RWPE2 (cell line): ENCODE data around the gene PHYHIPL.

Experiments
- ATAC-seq: fragments of 200-7000 bp; cut with Tn5 transposase; 3 replicates; pipeline ENCODE4 v1.9.1; 2021; ENCODE audit warnings: low read depth
- DNase-seq: peaks from one replicate; pipeline ENCODE4 v3.0.0-alpha.2; 2020; ENCODE audit warnings: low spot score
- H3K27ac ChIP-seq: fragments of 450-650 bp; 2 replicates; pipeline ENCODE4 v1.5.1; 2017; ENCODE audit warnings: mild to moderate bottlenecking; ENCODE audit not compliant: poor library complexity, severe bottlenecking
- H3K27me3 ChIP-seq: fragments of 250-450 bp; sonication (Bioruptor Pico); 2 replicates; pipeline ENCODE4 v1.5.1; 2021; ENCODE audit warnings: mild to moderate bottlenecking, moderate library complexity; ENCODE audit not compliant: insufficient read depth, poor library complexity, severe bottlenecking
- H3K36me3 ChIP-seq: fragments of 250-450 bp; sonication (Bioruptor Pico); 2 replicates; pipeline ENCODE4 v1.5.1; 2020; ENCODE audit warnings: low read depth, mild to moderate bottlenecking, moderate library complexity
- H3K4me1 ChIP-seq: fragments of 250-450 bp; sonication (Bioruptor Pico); 2 replicates; pipeline ENCODE4 v1.5.1; 2021; ENCODE audit warnings: mild to moderate bottlenecking, moderate library complexity; ENCODE audit not compliant: insufficient read depth, poor library complexity, severe bottlenecking
- H3K4me3 ChIP-seq: fragments of 250-450 bp; sonication (Bioruptor Pico); 2 replicates; pipeline ENCODE4 v1.5.1; 2021; ENCODE audit warnings: mild to moderate bottlenecking, moderate library complexity; ENCODE audit not compliant: severe bottlenecking
- H3K9me3 ChIP-seq: fragments of 250-450 bp; sonication (Bioruptor Pico); 2 replicates; pipeline ENCODE4 v1.5.1; 2021; ENCODE audit warnings: mild to moderate bottlenecking, moderate library complexity; ENCODE audit not compliant: severe bottlenecking
- TF ChIP-seq, protein P1 (sequence below): fragments of 450-650 bp; IDR thresholded peaks from one replicate; pipeline ENCODE4 v1.5.1; 2017; ENCODE audit warnings: mild to moderate bottlenecking, moderate library complexity; ENCODE audit not compliant: poor library complexity, severe bottlenecking

The PHYHIPL gene

DNA sequence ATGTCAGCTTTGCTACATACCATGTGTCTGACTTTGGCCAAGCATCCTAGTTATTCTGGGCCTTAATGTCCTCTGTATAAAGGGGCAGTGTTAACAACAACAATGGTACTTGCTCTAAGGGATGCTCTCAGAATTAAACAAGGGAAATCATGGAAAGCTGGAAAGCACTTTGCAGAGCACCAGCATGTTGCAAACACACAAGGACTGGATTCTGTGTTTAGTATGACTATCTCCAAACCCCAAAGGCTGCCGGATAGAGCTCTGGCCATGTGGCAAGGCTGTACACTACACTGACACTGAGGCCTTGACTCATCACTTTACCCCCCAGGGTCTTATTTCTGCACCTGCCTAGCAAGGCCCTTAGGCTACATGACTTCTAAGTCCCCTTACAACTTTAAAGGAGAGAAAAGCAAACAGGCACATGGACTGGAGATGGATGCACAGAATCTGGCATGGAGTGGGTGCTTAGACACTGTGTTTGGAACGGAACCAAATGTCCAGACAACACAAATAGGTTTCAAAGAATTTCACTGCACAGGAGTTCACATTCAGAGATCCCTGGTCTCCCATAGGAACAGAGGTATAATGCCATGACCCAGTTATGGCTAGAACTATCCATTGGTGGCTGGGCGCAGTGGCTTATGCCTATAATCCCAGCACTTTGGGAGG lies 111.3 kb downstream of the PHYHIPL start:
- Histone ChIP-seq H3K4me1 (no peaks in the 10 kb centered on the region), H3K4me3 (no peak overlapping the region), H3K36me3 (no peaks in the 10 kb centered on the region), H3K27me3 (no peaks in the 10 kb centered on the region), H3K9me3 (no peaks in the 10 kb centered on the region), H3K27ac (no peak overlapping the region)
- no peak for ATAC-seq
- TF ChIP-seq, protein P1, sequence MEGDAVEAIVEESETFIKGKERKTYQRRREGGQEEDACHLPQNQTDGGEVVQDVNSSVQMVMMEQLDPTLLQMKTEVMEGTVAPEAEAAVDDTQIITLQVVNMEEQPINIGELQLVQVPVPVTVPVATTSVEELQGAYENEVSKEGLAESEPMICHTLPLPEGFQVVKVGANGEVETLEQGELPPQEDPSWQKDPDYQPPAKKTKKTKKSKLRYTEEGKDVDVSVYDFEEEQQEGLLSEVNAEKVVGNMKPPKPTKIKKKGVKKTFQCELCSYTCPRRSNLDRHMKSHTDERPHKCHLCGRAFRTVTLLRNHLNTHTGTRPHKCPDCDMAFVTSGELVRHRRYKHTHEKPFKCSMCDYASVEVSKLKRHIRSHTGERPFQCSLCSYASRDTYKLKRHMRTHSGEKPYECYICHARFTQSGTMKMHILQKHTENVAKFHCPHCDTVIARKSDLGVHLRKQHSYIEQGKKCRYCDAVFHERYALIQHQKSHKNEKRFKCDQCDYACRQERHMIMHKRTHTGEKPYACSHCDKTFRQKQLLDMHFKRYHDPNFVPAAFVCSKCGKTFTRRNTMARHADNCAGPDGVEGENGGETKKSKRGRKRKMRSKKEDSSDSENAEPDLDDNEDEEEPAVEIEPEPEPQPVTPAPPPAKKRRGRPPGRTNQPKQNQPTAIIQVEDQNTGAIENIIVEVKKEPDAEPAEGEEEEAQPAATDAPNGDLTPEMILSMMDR, result no peak
- DNase-seq, result no peak

DNA sequence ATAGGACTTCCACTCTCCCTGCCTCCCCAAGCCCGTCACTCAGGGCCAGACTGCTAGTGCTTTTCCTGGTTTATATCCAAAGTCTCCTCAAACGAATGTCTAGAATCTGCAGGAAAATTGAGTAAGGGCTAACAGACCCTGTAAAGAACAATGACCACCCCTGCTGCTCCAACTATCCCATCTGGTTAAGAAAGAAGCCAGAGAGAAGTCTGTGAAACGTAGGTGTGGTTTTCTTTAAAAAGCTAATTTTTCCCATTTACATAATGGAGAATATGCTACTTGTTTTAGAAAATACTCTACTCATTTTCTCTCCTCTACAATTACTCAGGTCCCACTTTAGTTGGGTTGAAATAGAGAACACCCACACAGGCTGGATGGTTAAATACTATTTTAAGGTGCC lies 113.4 kb downstream of the PHYHIPL start:
- H3K9me3 ChIP-seq, result no peaks in the 10 kb centered on the region
- H3K27ac ChIP-seq, result no peak overlapping the region
- DNase-seq (no peak), ATAC-seq (no peak)
- H3K4me1 ChIP-seq, result no peaks in the 10 kb centered on the region
- TF ChIP-seq, protein P1, result no peak
- no peaks in the 10 kb centered on the region for H3K36me3 ChIP-seq
- no peak overlapping the region for H3K4me3 ChIP-seq
- no peaks in the 10 kb centered on the region for H3K27me3 ChIP-seq

DNA sequence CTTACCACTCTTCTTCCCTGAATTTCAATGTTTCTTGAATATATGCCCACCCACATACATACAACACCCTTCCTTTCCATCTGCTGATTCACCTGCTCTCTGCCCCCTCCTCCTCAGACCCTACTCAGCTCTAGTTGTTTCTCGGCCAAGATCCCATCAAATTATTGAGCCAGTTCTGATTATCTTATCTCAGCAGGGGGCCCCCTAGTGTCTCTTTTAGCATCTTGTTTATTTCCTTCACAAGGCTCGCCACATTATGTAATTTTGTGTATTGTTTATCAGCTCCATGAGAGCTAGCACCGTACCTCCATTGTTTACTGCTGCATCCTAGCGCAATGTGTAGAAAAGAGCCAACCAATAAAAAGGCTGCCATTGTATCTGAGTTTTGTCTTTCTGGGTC lies 114.0 kb downstream of the PHYHIPL start:
- Histone ChIP-seq H3K27me3 (no peaks in the 10 kb centered on the region), H3K36me3 (no peaks in the 10 kb centered on the region), H3K4me3 (no peak overlapping the region), H3K9me3 (no peaks in the 10 kb centered on the region), H3K27ac (no peak overlapping the region), H3K4me1 (no peaks in the 10 kb centered on the region)
- TF ChIP-seq, protein P1, result no peak
- DNase-seq (no peak), ATAC-seq (no peak)
